Esophagus muscularis mucosa (tissue), 4 donors: ENCODE data around the gene ZNF747. TPM values are rescaled to one million over a fixed set of nuclear protein-coding genes. Genes with fewer than 3 reads are reported as not detected.

Experiments
- DNase-seq: peaks from one replicate; pipeline ENCODE4 v3.0.0-alpha.2; 2017; ENCODE audit errors: extremely low spot score
- H3K27ac ChIP-seq, 4 donors: fragments of 200-600 bp; sonication (generic); replicated peaks in 1 of 4; 1 replicate in 3 of 4; 2 replicates in 1 of 4; pipeline ENCODE4 v1.5.1; 2016 to 2019; ENCODE audit warnings: mild to moderate bottlenecking in 1 of 4
- H3K27me3 ChIP-seq, 4 donors: fragments of 200-600 bp; sonication (generic); one replicate each; pipeline versions ENCODE4 v1.5.1 to v1.6.0; 2016 to 2019
- H3K36me3 ChIP-seq, 4 donors: fragments of 200-600 bp; sonication (generic); one replicate each; pipeline ENCODE4 v1.5.1; 2016 to 2019
- H3K4me1 ChIP-seq, 4 donors: fragments of 200-600 bp; sonication (generic); one replicate each; pipeline ENCODE4 v1.5.1; 2016 to 2019
- H3K4me3 ChIP-seq, 4 donors: fragments of 200-600 bp; sonication (generic); 1 replicate in 2 of 4; 2 replicates in 2 of 4; pipeline ENCODE4 v1.5.1; 2016 to 2019; ENCODE audit warnings: mild to moderate bottlenecking in 4 of 4, moderate library complexity in 1 of 4
- H3K9me3 ChIP-seq, 4 donors: fragments of 200-600 bp; sonication (generic); 1 replicate in 3 of 4; 2 replicates in 1 of 4; pipeline ENCODE4 v1.5.1; 2016 to 2019
- EP300 ChIP-seq: sonication (generic); formaldehyde crosslinking; IDR thresholded peaks from one replicate; pipeline ENCODE4 v1.6.1; 2017; ENCODE audit warnings: antibody characterized with exemption
- POLR2A ChIP-seq: fragments of 450-650 bp; IDR thresholded peaks from one replicate; pipeline ENCODE4 v1.6.1; 2017; ENCODE audit warnings: antibody characterized with exemption, moderate library complexity, mild to moderate bottlenecking, low read depth
- POLR2AphosphoS5 ChIP-seq, 2 donors: sonication (generic); formaldehyde crosslinking; IDR thresholded peaks; one replicate each; pipeline ENCODE4 v1.6.1; 2017; ENCODE audit warnings: antibody characterized with exemption in 2 of 2
- WGBS: methylation state at CpG from one replicate; pipeline ENCODE4 v1.1.5; 2018; 5-methylcytosine and 5-hydroxymethylcytosine counted together
- intact Hi-C: fragments of 100-400 bp; cut with DNase I; formaldehyde crosslinking; loops from one replicate; pipeline ENCODE4 v1.15.1; 2023
- total RNA-seq, 4 donors: library from RNA; depleted of rRNA; stranded (reverse); fragments of >200 nt; gene quantifications; one replicate each; pipeline versions ENCODE4 v1.1.0 to v1.2.1, GENCODE V29; 2016
- TF ChIP-seq, protein P1 (sequence below), 3 experiments: fragments of 200-600 bp in 2 of 3; fragments of 450-650 bp in 1 of 3; sonication (generic) in 2 of 3; IDR thresholded peaks; one replicate each; pipeline ENCODE4 v1.5.1; 2017 to 2019; ENCODE audit warnings: antibody characterized with exemption in 3 of 3, mild to moderate bottlenecking in 2 of 3, moderate library complexity in 1 of 3

The ZNF747 gene
- total RNA-seq, 4 donors from 2014 or later: 15.2 to 29.6 (median 22.3) TPM

DNA sequence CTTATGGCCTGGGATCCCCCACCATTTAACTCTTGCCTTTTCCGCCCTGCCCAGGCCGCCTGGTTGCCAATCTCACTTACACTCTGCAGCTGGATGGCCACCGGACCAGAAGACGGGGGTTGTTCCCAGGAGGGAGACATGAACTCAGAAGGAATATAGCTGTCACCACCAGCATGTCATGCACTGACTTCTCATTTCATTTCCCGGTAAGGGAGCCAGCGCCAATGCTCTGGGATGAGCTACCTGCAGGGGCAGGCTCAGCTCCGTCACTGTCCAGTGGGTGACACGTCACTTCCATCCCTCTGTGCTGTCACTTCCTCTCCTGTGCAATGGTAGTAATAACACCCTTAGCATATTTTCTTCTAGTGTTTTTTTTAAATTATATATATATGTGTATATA, 35.4 kb downstream of the ZNF747 start:
- 81% methylated on average over 7 of the region's 8 CpGs for WGBS
- Histone ChIP-seq H3K27ac (no peak overlapping the region), H3K36me3 (no peaks in the 10 kb centered on the region), H3K27me3 (peaks cover 0 to 23% (median 0%) of the 10 kb centered on the region in 4 donors), H3K4me3 (no peak overlapping the region), H3K4me1 (no peaks in the 10 kb centered on the region), H3K9me3 (no peaks in the 10 kb centered on the region)
- TF ChIP-seq POLR2AphosphoS5 (IDR thresholded peaks at IDR 0.05): no peak
- TF ChIP-seq EP300: no peak
- TF ChIP-seq, protein P1, sequence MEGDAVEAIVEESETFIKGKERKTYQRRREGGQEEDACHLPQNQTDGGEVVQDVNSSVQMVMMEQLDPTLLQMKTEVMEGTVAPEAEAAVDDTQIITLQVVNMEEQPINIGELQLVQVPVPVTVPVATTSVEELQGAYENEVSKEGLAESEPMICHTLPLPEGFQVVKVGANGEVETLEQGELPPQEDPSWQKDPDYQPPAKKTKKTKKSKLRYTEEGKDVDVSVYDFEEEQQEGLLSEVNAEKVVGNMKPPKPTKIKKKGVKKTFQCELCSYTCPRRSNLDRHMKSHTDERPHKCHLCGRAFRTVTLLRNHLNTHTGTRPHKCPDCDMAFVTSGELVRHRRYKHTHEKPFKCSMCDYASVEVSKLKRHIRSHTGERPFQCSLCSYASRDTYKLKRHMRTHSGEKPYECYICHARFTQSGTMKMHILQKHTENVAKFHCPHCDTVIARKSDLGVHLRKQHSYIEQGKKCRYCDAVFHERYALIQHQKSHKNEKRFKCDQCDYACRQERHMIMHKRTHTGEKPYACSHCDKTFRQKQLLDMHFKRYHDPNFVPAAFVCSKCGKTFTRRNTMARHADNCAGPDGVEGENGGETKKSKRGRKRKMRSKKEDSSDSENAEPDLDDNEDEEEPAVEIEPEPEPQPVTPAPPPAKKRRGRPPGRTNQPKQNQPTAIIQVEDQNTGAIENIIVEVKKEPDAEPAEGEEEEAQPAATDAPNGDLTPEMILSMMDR (IDR thresholded peaks at IDR 0.05): no peak
- no peak for TF ChIP-seq POLR2A
- intact Hi-C loops: no loop called here
- no peak for DNase-seq

DNA sequence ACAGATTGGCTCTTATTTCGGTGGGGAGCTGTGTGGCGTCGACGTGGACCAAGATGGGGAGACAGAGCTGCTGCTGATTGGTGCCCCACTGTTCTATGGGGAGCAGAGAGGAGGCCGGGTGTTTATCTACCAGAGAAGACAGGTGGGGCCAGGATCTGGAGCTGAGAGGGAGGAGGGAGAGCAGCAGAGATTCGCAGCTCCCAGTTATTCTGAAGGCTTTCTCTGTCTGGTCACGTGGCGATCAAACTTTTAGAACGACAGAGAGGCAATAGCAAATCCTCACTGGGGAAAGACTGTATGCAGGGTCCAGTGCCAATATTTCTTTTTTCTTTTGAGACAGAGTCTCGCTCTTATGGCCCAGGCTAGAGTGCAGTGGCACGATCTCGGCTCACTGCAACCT, 39.9 kb downstream of the ZNF747 start:
- 67% methylated on average over 11 of the region's 12 CpGs for WGBS
- H3K36me3 ChIP-seq: no peaks in the 10 kb centered on the region
- intact Hi-C loops: no loop called here
- H3K4me1 ChIP-seq: no peaks in the 10 kb centered on the region
- TF ChIP-seq, protein P1 (IDR thresholded peaks at IDR 0.05): no peak
- TF ChIP-seq POLR2AphosphoS5 (IDR thresholded peaks at IDR 0.05) (no peak), EP300 (no peak), POLR2A (no peak)
- DNase-seq: no peak
- no peaks in the 10 kb centered on the region for H3K9me3 ChIP-seq
- no peak overlapping the region for H3K27ac ChIP-seq
- H3K27me3 ChIP-seq: peaks cover 0 to 23% (median 0%) of the 10 kb centered on the region in 4 donors
- no peak overlapping the region for H3K4me3 ChIP-seq

DNA sequence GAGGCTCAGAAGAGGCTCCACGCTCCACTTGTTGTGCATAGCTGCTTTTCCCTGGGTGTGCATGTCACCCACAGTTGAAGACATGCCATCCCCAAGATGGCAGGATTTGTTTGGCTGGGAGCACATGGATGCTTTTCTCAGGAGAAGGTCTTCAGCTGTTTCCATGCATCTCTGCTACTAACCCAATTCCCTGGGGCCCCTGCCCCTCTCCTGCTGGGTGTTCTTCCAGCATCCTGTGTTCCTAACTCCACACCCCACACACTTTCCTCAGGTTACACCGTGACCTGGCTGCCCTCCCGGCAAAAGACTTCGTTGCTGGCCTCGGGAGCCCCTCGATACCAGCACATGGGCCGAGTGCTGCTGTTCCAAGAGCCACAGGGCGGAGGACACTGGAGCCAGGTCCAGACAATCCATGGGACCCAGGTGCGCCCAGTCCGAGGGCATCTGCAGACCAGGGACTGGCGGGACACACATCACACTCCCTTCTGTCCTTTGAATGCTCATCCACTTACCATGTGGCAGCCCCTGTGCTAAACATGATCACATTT, 40.6 kb downstream of the ZNF747 start:
- no peak overlapping the region for H3K27ac ChIP-seq
- WGBS: 69% methylated on average over 11 of the region's 11 CpGs
- no peaks in the 10 kb centered on the region for H3K36me3 ChIP-seq
- no peak overlapping the region for H3K4me3 ChIP-seq
- H3K27me3 ChIP-seq: peaks cover 0 to 23% (median 0%) of the 10 kb centered on the region in 4 donors
- DNase-seq: no peak
- no peaks in the 10 kb centered on the region for H3K4me1 ChIP-seq
- no peaks in the 10 kb centered on the region for H3K9me3 ChIP-seq
- no peak for TF ChIP-seq POLR2A
- TF ChIP-seq, protein P1 (IDR thresholded peaks at IDR 0.05): no peak
- TF ChIP-seq POLR2AphosphoS5 (IDR thresholded peaks at IDR 0.05): no peak
- no peak for TF ChIP-seq EP300
- intact Hi-C loops: no loop called here

DNA sequence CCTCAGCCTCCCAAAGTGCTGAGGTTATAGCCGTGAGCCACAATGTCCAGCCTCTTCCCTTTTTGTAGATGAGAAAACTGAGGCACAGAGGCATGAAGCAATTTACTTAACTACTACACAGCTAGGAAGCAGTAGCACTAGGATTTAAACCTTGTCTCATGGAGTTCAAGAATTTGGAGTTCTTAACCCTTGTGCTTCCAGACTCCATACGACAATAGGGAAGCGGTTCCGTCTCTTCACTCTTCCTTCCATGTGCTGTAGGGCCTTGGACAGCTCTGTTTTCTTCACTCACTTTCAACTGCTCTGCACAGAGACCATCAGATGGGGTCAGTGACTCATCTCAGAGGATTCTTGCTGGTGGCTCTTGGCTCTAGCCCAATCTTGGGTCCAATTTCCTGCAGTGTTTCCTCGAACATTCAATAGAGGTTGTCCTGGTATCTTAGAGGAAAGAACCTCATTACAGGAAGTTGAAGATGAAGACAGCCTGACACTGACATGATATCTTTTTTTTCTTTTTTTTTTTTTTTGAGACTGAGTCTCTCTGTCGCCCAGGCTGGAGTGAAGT, 42.8 kb downstream of the ZNF747 start:
- intact Hi-C loops: no loop called here
- WGBS: 41% methylated on average over 6 of the region's 6 CpGs
- Histone ChIP-seq H3K27ac (no peak overlapping the region), H3K4me1 (no peaks in the 10 kb centered on the region), H3K27me3 (peaks cover 0 to 29% (median 0%) of the 10 kb centered on the region in 4 donors), H3K4me3 (no peak overlapping the region), H3K9me3 (no peaks in the 10 kb centered on the region), H3K36me3 (no peaks in the 10 kb centered on the region)
- TF ChIP-seq POLR2AphosphoS5 (IDR thresholded peaks at IDR 0.05): no peak
- TF ChIP-seq POLR2A: no peak
- no peak for TF ChIP-seq EP300
- TF ChIP-seq, protein P1 (IDR thresholded peaks at IDR 0.05): no peak
- DNase-seq: no peak
